HG03097 (cell line): ENCODE measurements around the gene FAM50A.
"Not testable (repeated sequence)": the region's sequence is repeated elsewhere in the genome, so short reads cannot be mapped to it uniquely, and the experiment has no call there.

Experiments used
- ATAC-seq: cut with Tn5 transposase; IDR thresholded peaks from one replicate; pipeline ENCODE4 v1.9.1; 2021; ENCODE audit not compliant: unreplicated experiment, low FRiP score

FAM50A gene, protein sequence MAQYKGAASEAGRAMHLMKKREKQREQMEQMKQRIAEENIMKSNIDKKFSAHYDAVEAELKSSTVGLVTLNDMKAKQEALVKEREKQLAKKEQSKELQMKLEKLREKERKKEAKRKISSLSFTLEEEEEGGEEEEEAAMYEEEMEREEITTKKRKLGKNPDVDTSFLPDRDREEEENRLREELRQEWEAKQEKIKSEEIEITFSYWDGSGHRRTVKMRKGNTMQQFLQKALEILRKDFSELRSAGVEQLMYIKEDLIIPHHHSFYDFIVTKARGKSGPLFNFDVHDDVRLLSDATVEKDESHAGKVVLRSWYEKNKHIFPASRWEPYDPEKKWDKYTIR

DNA sequence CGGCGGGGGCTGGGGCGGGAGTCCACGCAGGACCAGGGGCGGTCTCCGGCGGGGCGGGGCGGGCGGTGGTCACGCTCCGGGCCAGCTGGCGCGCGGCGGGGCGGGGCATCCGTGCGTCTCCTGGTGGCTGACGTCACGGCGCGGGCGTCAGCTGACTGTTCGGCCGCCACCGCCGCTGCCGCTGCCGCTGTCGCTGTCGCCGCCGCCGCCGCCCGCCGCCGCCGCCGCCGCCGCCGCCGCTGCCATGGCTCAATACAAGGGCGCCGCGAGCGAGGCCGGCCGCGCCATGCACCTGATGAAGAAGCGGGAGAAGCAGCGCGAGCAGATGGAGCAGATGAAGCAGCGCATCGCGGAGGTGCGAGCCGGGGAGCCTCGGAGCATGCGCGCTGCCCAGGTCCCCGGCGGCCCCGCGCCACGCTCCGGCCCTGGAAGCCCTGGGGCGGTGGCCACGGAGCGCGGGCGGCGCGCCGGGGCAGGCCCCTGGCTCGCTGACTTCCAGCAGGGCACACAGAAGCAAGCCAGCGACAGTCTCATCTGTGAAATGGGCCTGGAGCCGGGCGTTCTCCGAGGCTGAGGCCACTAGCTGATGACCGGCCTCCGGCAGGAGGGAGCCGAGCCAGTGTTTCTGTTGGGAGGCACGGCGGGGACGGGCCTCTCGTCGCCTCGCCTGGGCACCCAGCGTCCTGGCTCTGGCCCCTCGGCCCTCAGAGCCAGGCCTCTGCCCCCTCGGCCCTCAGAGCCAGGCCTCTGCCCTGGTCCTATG lies at the start of gene FAM50A:
Gene FAM50A, plus strand, starts transcription at position 150 of the 763 bp plus-strand sequence. Its CDS starts 95 bp downstream, at position 245.
- ATAC-seq: peak; percentile 56

DNA sequence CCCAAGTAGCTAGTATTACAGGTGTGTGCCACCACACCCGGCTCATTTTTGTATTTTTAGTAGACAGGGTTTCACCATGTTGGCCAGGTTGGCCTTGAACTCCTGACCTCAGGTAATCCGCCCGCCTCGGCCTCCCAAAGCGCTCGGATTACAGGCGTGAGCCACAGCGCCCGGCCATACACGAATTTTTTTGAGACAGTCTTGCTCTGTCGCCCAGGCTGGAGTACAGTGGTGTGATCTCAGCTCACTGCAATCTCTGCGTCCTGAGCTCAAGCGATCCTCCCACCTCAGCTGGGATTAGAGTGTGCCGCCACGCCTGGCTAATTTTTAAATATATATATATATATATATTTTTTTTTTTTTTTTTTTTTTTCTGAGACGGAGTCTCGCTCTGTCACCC lies 47.6 kb upstream of the FAM50A start:
- ATAC-seq: not testable (repeated sequence)

DNA sequence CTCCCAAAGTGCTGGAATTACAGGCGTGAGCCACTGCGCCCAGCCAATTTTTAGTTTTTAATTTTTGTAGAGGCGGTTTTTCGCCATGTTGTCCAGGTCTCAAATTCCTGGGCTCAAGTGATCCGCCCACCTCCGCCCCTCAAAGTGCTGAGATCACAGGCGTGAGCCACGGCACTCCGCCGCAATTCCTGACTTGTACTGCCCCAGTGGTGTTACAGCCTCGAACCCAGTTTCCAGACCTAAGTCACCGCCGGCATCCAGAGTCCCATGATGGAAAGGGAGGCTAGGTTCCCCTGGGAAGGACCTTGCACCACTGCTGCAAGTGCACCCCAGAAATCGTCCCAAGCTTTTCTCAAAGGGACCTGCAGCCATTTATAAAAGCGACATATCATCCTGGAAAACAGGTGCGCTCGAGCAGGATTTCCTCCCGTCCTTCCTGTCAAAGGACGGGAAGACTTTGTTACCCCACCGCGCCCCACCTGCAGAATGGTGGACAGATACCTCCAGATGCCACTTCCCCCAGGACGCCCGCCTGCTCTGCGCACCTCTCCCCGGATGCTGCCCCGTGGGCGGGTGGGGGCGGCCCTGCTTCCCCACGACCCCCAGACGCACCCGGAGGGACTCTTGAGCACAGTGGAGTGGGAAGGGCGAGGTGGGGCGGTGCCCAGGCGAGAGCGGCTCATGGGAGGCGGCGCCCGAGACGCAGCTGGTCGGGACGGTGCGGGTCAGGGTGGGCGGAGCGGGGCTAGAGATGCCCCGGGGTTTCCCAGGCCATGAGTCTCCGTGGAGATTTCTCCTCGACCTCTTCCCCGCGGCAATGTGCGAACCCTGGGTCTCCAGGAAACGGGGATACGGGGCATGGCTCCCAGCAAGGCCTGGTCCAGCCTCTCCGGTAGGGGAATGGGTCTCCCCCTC lies 46.7 kb upstream of the FAM50A start:
- peak; percentile 37 for ATAC-seq

DNA sequence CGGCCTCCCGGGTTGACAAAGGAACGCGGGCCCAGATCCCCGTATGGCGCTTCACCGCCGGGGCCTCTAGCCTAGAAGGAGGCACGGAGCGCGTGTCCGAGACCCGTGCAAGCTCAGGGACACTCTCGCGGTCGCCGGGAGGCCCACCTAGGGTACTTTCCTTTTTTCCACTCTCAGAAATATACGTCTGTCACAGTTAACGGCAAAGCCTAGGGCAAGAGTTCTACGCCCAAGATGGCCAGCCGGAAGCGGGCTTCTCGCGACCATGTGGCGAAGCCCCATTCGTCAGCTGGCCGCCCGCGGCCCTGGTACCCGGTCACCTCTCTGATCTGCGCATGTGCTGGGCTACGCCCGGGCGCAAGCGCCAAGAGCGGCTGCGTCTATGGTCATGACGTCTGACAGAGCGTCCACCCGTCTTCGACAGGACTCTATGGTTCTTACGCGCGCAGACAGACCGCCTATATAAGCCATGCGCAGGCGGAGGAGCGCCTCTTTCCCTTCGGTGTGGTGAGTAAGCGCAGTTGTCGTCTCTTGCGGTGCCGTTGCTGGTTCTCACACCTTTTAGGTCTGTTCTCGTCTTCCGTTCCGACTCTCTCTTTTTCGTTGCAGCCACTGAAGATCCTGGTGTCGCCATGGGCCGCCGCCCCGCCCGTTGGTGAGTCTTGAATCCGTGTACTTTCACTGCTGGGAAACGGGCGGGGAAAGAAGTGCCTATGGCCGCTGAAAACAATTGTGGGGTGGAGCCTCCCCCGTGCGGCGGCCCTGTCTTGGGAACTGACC lies 45.9 kb upstream of the FAM50A start, which contains the start of gene RPL10:
Gene RPL10, plus strand, starts transcription at position 490 of the 780 bp plus-strand sequence. Its CDS starts 143 bp downstream, at position 633.
- ATAC-seq: peak; percentile 80

DNA sequence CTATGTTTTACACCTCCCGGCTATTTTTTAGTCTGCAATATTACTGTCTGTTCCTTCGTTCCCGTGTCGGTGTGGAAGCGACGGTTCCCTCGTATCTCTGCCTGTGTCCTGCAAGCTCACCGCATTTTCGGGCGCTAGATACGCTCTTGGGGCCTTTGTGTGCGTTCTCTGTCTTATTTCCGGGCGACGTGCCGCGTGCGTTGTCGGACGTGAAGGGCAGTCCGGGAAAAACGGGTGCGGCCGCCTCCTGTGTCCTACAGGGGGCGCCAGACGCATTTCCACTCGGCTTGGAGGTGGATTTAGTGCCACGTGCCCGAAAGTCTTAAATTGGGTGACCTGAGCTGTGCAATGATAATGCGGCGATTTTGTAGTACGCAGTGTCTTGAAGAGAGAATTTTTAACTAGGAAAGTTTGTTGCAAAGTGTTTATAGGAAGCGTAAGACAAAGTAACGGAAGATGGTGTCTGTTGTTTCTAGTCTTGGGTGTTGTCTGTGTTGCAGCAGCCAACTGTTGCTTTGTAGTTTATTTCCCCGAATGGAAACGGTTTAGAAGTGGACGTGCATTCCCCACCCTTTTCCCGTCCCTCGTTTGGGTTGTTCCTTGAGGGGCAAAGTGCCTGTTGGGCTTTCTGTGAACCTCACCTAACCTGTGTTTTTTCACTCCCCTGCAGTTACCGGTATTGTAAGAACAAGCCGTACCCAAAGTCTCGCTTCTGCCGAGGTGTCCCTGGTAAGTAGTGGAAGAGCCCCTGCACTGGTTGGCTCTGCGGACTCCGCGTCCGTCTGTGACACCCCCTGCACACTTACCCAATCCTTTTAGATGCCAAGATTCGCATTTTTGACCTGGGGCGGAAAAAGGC lies 45.0 kb upstream of the FAM50A start:
- ATAC-seq: no peak

- no peak for ATAC-seq
These were observed 44.2 kb upstream of the FAM50A start for GRCh38 chrX:154399527-154400368.

GRCh38 chrX:154400369-154400817 lies 43.5 kb upstream of the FAM50A start:
- ATAC-seq: not testable (repeated sequence)

GRCh38 chrX:154401045-154401799 lies 42.7 kb upstream of the FAM50A start:
- ATAC-seq: no peak

- ATAC-seq: no peak
These were observed 41.9 kb upstream of the FAM50A start for GRCh38 chrX:154401918-154402621.

- ATAC-seq: no peak
These were observed 41.3 kb upstream of the FAM50A start for GRCh38 chrX:154402622-154403127.

DNA sequence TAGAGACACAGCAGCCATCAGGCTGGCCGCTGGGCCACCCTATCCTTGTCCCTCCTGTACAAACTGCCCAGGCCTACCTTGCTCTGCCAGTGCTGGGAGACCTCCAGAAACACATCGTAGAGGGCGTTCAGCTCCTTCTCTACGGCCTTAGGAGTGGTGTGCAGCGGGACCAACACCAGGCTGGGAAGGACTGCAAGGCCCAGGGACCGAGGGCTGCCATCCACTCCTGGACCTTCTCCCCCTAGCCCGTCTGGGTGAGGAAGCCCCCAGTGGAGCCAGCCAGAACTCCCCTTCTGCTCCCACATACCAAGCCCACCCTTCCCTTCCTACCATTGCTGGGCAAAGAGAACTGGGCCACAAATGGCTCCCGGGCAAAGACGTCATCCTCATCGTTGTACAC lies 40.7 kb upstream of the FAM50A start:
- no peak for ATAC-seq

DNA sequence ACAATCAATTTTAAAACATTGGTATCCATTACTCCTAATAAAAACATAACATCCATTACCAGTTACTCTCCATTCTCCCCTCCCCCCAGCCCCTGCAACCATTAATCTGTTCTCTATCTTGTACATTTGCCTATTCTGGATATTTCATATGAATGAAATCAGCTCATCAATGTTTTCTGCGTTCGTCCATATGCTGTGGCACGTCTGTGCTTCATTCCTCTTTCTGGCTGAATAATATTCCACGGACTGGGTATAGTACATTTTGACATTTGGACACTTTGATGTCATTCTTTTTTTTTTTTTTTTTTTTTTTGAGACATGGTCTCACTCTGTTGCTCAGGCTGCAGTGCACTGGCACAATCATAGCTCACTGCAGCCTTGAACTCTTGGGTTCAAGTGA lies 40.1 kb upstream of the FAM50A start:
- no peak for ATAC-seq

GRCh38 chrX:154404625-154405192 lies 39.2 kb upstream of the FAM50A start:
- no peak for ATAC-seq

- ATAC-seq: no peak
These were observed 35.2 kb upstream of the FAM50A start for GRCh38 chrX:154408659-154409221.

- no peak for ATAC-seq
These were observed 34.6 kb upstream of the FAM50A start, which contains the start of gene DNASE1L1 for GRCh38 chrX:154409222-154409871. DNASE1L1 (minus strand) TSS chrX:154409254; CDS start chrX:154405568, 3,686 bp downstream.
